Stimulated activated CD4-positive, alpha-beta T cell treated with anti-CD3 and anti-CD28 coated beads, Interleukin-1b, Interleukin-23, amount 100 ng/mL, for 1 hour (primary cell): Measurements from ENCODE around the gene TLN1.

Experiments
- DNase-seq, 2 donors: peaks; one replicate each; pipeline ENCODE4 v3.0.0-alpha.2; 2020; ENCODE audit warnings: low read depth in 2 of 2

The TLN1 gene

GRCh38 chr9:35686222-35687203 lies 45.5 kb downstream of the TLN1 start:
- DNase-seq = no peak

- no peak for DNase-seq
Observed at GRCh38 chr9:35685506-35685905, 46.5 kb downstream of the TLN1 start.

GRCh38 chr9:35684921-35685320 lies 47.1 kb downstream of the TLN1 start:
- DNase-seq = no peak

GRCh38 chr9:35683323-35683722 lies 48.7 kb downstream of the TLN1 start:
- no peak for DNase-seq

- no peak for DNase-seq
Observed at GRCh38 chr9:35682520-35683315, 49.3 kb downstream of the TLN1 start.

GRCh38 chr9:35682051-35682450 lies 49.9 kb downstream of the TLN1 start:
- DNase-seq = no peak

- DNase-seq = no peak
Observed at GRCh38 chr9:35681341-35682002, 50.5 kb downstream of the TLN1 start.

- no peak for DNase-seq
Observed at GRCh38 chr9:35680331-35681105, 51.5 kb downstream of the TLN1 start.

GRCh38 chr9:35679766-35680330 lies 52.1 kb downstream of the TLN1 start:
- DNase-seq = no peak

- no peak for DNase-seq
Observed at GRCh38 chr9:35679091-35679490, 52.9 kb downstream of the TLN1 start.

GRCh38 chr9:35675732-35676392 lies 56.1 kb downstream of the TLN1 start:
- no peak for DNase-seq

GRCh38 chr9:35675204-35675603 lies 56.8 kb downstream of the TLN1 start:
- no peak for DNase-seq

- DNase-seq = no peak
Observed at GRCh38 chr9:35674025-35674361, 58.0 kb downstream of the TLN1 start.

- DNase-seq = no peak
Observed at GRCh38 chr9:35673132-35674024, 58.6 kb downstream of the TLN1 start, which contains the start of gene CA9. Gene CA9, plus strand, starts transcription at chr9:35673928. Its CDS starts 32 bp downstream, at chr9:35673960.

- DNase-seq = no peak
Observed at GRCh38 chr9:35669331-35670145, 62.5 kb downstream of the TLN1 start.

GRCh38 chr9:35667939-35668338 lies 64.1 kb downstream of the TLN1 start:
- DNase-seq = no peak

GRCh38 chr9:35666549-35666948 lies 65.4 kb downstream of the TLN1 start:
- DNase-seq = no peak

GRCh38 chr9:35666045-35666444 lies 66.0 kb downstream of the TLN1 start:
- no peak for DNase-seq

GRCh38 chr9:35665471-35665818 lies 66.5 kb downstream of the TLN1 start:
- DNase-seq = no peak
